Measurements from ENCODE around the gene ANKDD1A. TPM values are rescaled to one million over a fixed set of nuclear protein-coding genes. Genes with fewer than 3 reads are reported as not detected.

Gene ANKDD1A
- polyA plus RNA-seq, 4 donors: 0.81 to 3.9 (median 1.7) TPM; not detected in 1

DNA sequence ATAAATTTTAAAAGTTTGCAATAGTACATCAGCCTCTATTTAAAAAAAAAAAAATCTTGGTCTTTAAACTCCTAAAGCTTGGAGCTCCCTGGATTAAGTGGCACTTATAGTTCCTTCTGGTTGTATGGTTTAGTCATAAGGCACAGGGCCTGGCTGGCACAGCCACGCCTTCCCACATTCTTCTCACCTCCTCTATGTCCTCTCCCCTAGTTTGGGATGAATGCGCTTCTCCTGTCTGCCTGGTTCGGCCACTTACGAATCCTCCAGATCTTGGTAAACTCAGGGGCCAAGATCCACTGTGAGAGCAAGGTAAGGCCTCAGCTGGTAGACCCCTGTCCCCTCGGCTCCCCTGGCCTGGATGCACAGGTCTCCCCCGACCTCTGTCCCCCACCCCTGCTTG is 10.0 kb downstream of the ANKDD1A start:
- no peaks in the 10 kb centered on the region for H3K4me1 ChIP-seq (ENCODE audit: control insufficient read depth in 3 of 3, insufficient read depth in 2 of 3, low read depth in 1 of 3, low read length in 2 of 3)
- WGBS, 3 donors: 82 to 86% (median 83%) methylated on average over 5 to 6 of the region's 6 CpGs
- no peaks in the 10 kb centered on the region for H3K9me3 ChIP-seq (ENCODE audit: control insufficient read depth in 2 of 2, insufficient read depth in 1 of 2, low read depth in 1 of 2, low read length in 1 of 2)
- FAIRE-seq: no peak
- no peaks in the 10 kb centered on the region for H3K27me3 ChIP-seq (ENCODE audit: control insufficient read depth in 3 of 3, insufficient read depth in 3 of 3, low read length in 3 of 3)
- no peak overlapping the region for H3K4me3 ChIP-seq (ENCODE audit: low read depth in 1 of 3, low read length in 3 of 3)
- H3K27ac ChIP-seq (ENCODE audit: low read depth in 1 of 3, low read length in 2 of 3): no peak overlapping the region
- peaks cover 0 to 2% (median 0%) of the 10 kb centered on the region in 3 donors for H3K36me3 ChIP-seq (ENCODE audit: control insufficient read depth in 3 of 3, insufficient read depth in 2 of 3, low read depth in 1 of 3, low read length in 3 of 3)
- DNase-seq: no peak

DNA sequence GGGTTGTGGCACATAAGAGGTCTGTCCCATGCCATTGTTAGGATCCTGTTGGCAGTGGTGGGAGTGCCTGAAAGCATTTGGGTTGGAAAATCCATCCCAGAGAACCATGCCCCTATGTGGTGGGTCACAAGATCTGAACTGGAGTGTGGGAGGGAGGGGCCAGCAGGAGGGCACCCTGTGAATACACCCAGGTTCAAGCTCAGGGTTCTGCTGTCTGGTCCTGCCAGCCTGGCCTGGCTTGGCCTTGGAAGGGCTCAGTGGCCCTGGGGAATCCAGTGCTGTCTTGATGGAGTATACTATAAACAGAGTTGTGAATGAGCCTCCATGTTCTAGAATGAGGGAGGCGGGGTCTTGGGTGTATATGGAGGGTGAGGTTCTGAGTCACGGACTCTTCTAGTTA is 11.8 kb downstream of the ANKDD1A start:
- Histone ChIP-seq H3K36me3 (ENCODE audit: control insufficient read depth in 3 of 3, insufficient read depth in 2 of 3, low read depth in 1 of 3, low read length in 3 of 3) (peaks cover 0 to 2% (median 0%) of the 10 kb centered on the region in 3 donors), H3K27me3 (ENCODE audit: control insufficient read depth in 3 of 3, insufficient read depth in 3 of 3, low read length in 3 of 3) (no peaks in the 10 kb centered on the region), H3K4me1 (ENCODE audit: control insufficient read depth in 3 of 3, insufficient read depth in 2 of 3, low read depth in 1 of 3, low read length in 2 of 3) (no peaks in the 10 kb centered on the region), H3K27ac (ENCODE audit: low read depth in 1 of 3, low read length in 2 of 3) (no peak overlapping the region), H3K9me3 (ENCODE audit: control insufficient read depth in 2 of 2, insufficient read depth in 1 of 2, low read depth in 1 of 2, low read length in 1 of 2) (no peaks in the 10 kb centered on the region), H3K4me3 (ENCODE audit: low read depth in 1 of 3, low read length in 3 of 3) (no peak overlapping the region)
- 79 to 94% (median 81%) methylated on average over 2 of the region's 2 CpGs for WGBS, 3 donors
- FAIRE-seq (no peak), DNase-seq (no peak)

DNA sequence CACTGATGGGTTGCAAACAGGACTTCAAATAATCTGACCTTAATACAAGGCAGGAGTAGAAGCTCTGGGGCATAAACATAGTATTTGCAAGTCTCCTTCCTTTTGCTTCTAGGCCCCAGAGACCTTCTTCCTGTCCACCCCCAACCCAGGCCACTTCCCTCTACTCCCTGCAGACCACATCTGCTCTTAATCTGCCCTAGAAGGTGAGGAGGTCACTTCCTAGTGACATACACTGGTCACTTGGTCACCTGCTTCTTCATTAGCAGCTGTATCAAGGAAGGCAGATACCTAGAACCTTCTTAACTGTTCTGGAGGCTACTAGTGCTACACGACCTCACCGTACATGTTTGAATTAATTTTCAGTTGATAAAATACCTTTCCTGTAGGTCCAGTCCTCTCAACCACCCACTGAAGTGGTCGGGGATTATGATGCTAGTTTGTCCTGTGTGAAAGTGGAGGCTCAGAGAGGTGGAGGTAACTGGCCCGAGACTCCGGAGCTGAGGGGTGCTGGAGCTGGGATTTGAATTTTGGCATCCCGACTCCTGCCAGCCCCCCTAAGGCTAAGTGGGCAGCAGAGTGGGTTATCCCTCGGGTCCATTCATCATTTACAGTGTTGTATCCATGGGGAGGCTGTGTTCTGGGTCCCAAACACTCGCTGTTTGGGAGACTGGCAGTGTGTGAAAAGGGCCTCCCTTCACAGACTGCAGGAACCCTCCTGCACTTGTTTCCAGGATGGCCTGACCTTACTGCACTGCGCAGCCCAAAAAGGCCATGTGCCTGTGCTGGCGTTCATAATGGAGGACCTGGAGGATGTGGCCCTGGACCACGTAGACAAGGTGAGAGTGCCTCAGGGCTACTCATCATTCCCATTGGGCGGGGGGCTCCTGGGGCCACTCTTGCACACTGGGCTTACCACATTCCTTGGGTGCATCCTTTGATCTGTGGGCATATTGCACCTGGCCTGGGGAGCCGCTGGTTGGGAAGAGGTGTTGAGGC is 13.9 kb downstream of the ANKDD1A start:
- Histone ChIP-seq H3K36me3 (ENCODE audit: control insufficient read depth in 3 of 3, insufficient read depth in 2 of 3, low read depth in 1 of 3, low read length in 3 of 3) (peaks cover 0 to 2% (median 0%) of the 10 kb centered on the region in 3 donors), H3K4me3 (ENCODE audit: low read depth in 1 of 3, low read length in 3 of 3) (no peak overlapping the region), H3K27me3 (ENCODE audit: control insufficient read depth in 3 of 3, insufficient read depth in 3 of 3, low read length in 3 of 3) (no peaks in the 10 kb centered on the region), H3K9me3 (ENCODE audit: control insufficient read depth in 2 of 2, insufficient read depth in 1 of 2, low read depth in 1 of 2, low read length in 1 of 2) (no peaks in the 10 kb centered on the region), H3K27ac (ENCODE audit: low read depth in 1 of 3, low read length in 2 of 3) (no peak overlapping the region), H3K4me1 (ENCODE audit: control insufficient read depth in 3 of 3, insufficient read depth in 2 of 3, low read depth in 1 of 3, low read length in 2 of 3) (no peaks in the 10 kb centered on the region)
- no peak for FAIRE-seq
- 83 to 92% (median 85%) methylated on average over 13 of the region's 13 CpGs for WGBS, 3 donors
- no peak for DNase-seq

DNA sequence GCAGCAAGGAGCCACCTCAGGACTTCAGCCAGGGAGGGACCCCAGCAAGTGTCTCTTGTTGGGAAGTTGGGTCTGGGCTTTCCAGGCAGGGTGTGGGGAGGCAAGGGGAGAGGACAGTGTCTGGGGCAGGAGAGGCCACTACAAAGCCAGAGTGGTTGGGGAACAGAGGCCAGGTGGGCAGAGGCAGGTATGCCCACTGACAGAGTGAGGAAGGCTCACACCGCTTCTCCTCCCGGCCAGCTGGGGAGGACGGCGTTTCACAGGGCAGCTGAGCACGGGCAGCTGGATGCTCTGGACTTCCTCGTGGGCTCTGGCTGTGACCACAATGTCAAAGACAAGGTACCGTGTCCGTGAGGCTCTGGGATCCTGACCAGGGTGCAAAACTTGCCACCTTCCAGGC is 15.0 kb downstream of the ANKDD1A start:
- WGBS, 3 donors: 81 to 90% (median 83%) methylated on average over 8 of the region's 8 CpGs

DNA sequence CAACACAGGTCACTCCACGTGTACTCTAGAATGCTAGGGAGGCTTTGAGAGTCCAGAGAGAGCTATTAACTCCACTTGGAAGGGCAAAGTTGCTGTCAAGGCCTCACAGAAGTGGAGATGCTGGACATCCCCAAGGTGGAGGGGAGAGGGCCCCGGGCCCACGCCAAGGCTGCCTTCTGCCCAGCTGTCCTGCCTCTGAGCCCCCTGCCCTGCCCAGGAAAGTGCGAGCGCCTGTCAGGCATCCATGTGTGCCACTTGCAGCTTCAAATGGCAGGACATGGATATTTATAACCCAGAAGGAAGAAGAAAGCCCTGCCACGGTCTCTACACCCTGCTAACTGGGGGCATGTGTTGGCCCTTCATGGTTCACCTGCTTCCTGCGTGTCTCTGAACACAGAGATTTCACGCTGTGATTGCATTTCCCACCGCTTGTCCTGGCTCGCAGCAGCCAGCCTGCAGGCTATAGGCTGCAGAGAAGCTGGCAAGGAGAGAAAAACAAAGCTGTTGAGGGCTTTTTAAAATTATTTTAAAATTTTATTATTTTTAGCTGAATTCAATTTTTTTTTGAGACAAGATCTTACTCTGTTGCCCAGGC is 17.0 kb downstream of the ANKDD1A start:
- Histone ChIP-seq H3K27me3 (ENCODE audit: control insufficient read depth in 3 of 3, insufficient read depth in 3 of 3, low read length in 3 of 3) (no peaks in the 10 kb centered on the region), H3K36me3 (ENCODE audit: control insufficient read depth in 3 of 3, insufficient read depth in 2 of 3, low read depth in 1 of 3, low read length in 3 of 3) (peaks cover 0 to 3% (median 0%) of the 10 kb centered on the region in 3 donors), H3K27ac (ENCODE audit: low read depth in 1 of 3, low read length in 2 of 3) (no peak overlapping the region), H3K9me3 (ENCODE audit: control insufficient read depth in 2 of 2, insufficient read depth in 1 of 2, low read depth in 1 of 2, low read length in 1 of 2) (no peaks in the 10 kb centered on the region), H3K4me3 (ENCODE audit: low read depth in 1 of 3, low read length in 3 of 3) (no peak overlapping the region), H3K4me1 (ENCODE audit: control insufficient read depth in 3 of 3, insufficient read depth in 2 of 3, low read depth in 1 of 3, low read length in 2 of 3) (no peaks in the 10 kb centered on the region)
- FAIRE-seq (no peak), DNase-seq (no peak)
- WGBS, 3 donors: 79 to 90% (median 85%) methylated on average over 10 of the region's 10 CpGs

More for the DNA sequence above, 15.0 kb downstream of the ANKDD1A start:
- Histone ChIP-seq H3K4me1 (ENCODE audit: control insufficient read depth in 3 of 3, insufficient read depth in 2 of 3, low read depth in 1 of 3, low read length in 2 of 3) (no peaks in the 10 kb centered on the region), H3K27ac (ENCODE audit: low read depth in 1 of 3, low read length in 2 of 3) (no peak overlapping the region), H3K4me3 (ENCODE audit: low read depth in 1 of 3, low read length in 3 of 3) (no peak overlapping the region), H3K27me3 (ENCODE audit: control insufficient read depth in 3 of 3, insufficient read depth in 3 of 3, low read length in 3 of 3) (no peaks in the 10 kb centered on the region), H3K9me3 (ENCODE audit: control insufficient read depth in 2 of 2, insufficient read depth in 1 of 2, low read depth in 1 of 2, low read length in 1 of 2) (no peaks in the 10 kb centered on the region), H3K36me3 (ENCODE audit: control insufficient read depth in 3 of 3, insufficient read depth in 2 of 3, low read depth in 1 of 3, low read length in 3 of 3) (peaks cover 0 to 2% (median 0%) of the 10 kb centered on the region in 3 donors)
- FAIRE-seq (no peak), DNase-seq (no peak)

DNA sequence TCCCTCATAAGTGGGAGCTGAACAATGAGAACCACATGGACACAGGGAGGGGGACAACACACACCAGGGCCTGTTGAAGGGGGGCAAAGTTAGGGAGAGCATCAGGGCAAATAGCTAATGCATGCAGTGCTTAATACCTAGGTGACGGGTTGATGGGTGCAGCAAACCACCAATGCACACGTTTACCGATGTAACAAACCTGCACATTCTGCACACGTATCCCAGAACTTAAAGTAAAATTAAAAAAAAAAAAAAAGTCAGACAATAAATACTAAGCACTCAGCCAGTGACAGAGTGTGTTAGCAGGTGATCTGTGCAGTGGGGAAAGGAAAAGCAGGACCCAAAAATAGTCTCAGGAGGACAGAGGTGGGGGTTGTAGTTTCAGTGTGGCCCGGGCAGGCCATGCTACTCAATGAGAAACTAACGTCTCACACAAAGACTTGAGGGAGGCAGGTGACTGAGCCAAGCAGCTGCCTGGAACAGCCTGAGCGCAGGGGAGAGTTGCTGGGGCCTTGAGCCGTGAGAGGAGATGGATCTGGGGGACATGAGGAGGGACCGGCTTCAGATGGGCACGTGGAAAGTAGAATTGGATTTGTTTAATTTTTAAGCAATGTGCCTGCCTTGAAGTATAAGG is 18.4 kb downstream of the ANKDD1A start:
- no peak for DNase-seq
- H3K9me3 ChIP-seq (ENCODE audit: control insufficient read depth in 2 of 2, insufficient read depth in 1 of 2, low read depth in 1 of 2, low read length in 1 of 2): no peaks in the 10 kb centered on the region
- peaks cover 0 to 5% (median 0%) of the 10 kb centered on the region in 3 donors for H3K36me3 ChIP-seq (ENCODE audit: control insufficient read depth in 3 of 3, insufficient read depth in 2 of 3, low read depth in 1 of 3, low read length in 3 of 3)
- no peak overlapping the region for H3K4me3 ChIP-seq (ENCODE audit: low read depth in 1 of 3, low read length in 3 of 3)
- H3K27me3 ChIP-seq (ENCODE audit: control insufficient read depth in 3 of 3, insufficient read depth in 3 of 3, low read length in 3 of 3): no peaks in the 10 kb centered on the region
- WGBS, 3 donors: 81 to 88% (median 88%) methylated on average over 10 of the region's 10 CpGs
- peak overlapping the region in 1 of 3 donors; percentile 23 for H3K27ac ChIP-seq (ENCODE audit: low read depth in 1 of 3, low read length in 2 of 3)
- FAIRE-seq: no peak
- no peaks in the 10 kb centered on the region for H3K4me1 ChIP-seq (ENCODE audit: control insufficient read depth in 3 of 3, insufficient read depth in 2 of 3, low read depth in 1 of 3, low read length in 2 of 3)

DNA sequence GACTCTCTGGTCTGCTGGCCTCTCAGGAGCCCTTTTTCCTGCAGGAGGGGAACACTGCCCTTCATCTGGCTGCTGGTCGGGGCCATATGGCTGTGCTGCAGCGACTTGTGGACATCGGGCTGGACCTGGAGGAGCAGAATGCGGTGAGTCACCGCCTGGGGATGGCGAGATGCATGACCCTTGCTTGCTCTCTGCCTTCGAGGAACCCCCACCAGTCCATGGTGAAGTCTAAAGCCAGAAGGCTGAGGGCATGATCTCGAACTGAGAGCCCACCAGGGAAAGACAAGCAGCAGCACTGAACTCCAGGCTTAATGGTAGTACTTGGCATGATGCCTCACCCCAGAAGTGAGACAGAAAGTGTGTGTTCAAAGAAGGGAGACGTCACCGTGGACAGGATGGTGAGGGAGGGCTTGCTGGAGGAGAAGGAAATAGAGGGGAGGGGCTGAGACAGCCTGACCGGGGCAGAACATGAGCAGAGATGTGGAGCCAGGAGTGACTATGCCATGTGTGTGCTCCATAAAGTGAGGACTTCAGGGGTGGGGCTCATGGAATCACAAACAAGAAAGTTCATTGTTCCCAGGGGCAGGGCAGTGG is 19.2 kb downstream of the ANKDD1A start:
- H3K4me1 ChIP-seq (ENCODE audit: control insufficient read depth in 3 of 3, insufficient read depth in 2 of 3, low read depth in 1 of 3, low read length in 2 of 3): no peaks in the 10 kb centered on the region
- DNase-seq (no peak), FAIRE-seq (no peak)
- no peaks in the 10 kb centered on the region for H3K9me3 ChIP-seq (ENCODE audit: control insufficient read depth in 2 of 2, insufficient read depth in 1 of 2, low read depth in 1 of 2, low read length in 1 of 2)
- 62 to 70% (median 68%) methylated on average over 11 of the region's 11 CpGs for WGBS, 3 donors
- H3K4me3 ChIP-seq (ENCODE audit: low read depth in 1 of 3, low read length in 3 of 3): no peak overlapping the region
- peaks cover 0 to 5% (median 0%) of the 10 kb centered on the region in 3 donors for H3K36me3 ChIP-seq (ENCODE audit: control insufficient read depth in 3 of 3, insufficient read depth in 2 of 3, low read depth in 1 of 3, low read length in 3 of 3)
- H3K27ac ChIP-seq (ENCODE audit: low read depth in 1 of 3, low read length in 2 of 3): peak overlapping the region in 1 of 3 donors; percentile 23
- no peaks in the 10 kb centered on the region for H3K27me3 ChIP-seq (ENCODE audit: control insufficient read depth in 3 of 3, insufficient read depth in 3 of 3, low read length in 3 of 3)

DNA sequence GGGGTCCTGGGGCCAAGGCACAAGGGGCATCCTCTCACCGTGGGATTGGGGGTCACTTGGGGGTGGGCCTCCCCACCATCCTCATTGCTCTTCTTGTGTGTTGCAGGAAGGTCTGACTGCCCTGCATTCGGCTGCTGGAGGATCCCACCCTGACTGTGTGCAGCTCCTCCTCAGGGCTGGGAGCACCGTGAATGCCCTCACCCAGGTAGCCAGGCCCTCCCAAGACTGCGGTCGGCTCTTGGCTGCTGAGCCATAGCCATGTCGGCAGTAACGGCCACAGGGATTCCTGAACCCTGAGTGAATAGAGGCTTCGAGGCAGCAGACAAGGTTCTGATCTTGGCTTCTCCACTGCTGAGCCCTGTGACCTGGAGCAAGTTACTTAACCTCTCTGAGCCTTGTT is 19.7 kb downstream of the ANKDD1A start:
- Histone ChIP-seq H3K27ac (ENCODE audit: low read depth in 1 of 3, low read length in 2 of 3) (no peak overlapping the region), H3K4me1 (ENCODE audit: control insufficient read depth in 3 of 3, insufficient read depth in 2 of 3, low read depth in 1 of 3, low read length in 2 of 3) (no peaks in the 10 kb centered on the region), H3K27me3 (ENCODE audit: control insufficient read depth in 3 of 3, insufficient read depth in 3 of 3, low read length in 3 of 3) (no peaks in the 10 kb centered on the region), H3K36me3 (ENCODE audit: control insufficient read depth in 3 of 3, insufficient read depth in 2 of 3, low read depth in 1 of 3, low read length in 3 of 3) (peaks cover 0 to 5% (median 0%) of the 10 kb centered on the region in 3 donors), H3K9me3 (ENCODE audit: control insufficient read depth in 2 of 2, insufficient read depth in 1 of 2, low read depth in 1 of 2, low read length in 1 of 2) (no peaks in the 10 kb centered on the region), H3K4me3 (ENCODE audit: low read depth in 1 of 3, low read length in 3 of 3) (no peak overlapping the region)
- no peak for FAIRE-seq
- DNase-seq: no peak
- WGBS, 3 donors: 80 to 89% (median 88%) methylated on average over 8 of the region's 8 CpGs

Measured in small intestine (tissue), 7 donors.